ENCODE results near the gene CAT.

The CAT gene

GRCh38 chr11:34411791-34412190, 26.9 kb upstream of the CAT start:
- Histone ChIP-seq H3F3A (ENCODE audit: control insufficient read depth, insufficient read depth) (no peaks in the 10 kb centered on the region), H3K9me3 (ENCODE audit: control insufficient read depth, insufficient read depth, low read length) (peaks cover 7% of the 10 kb centered on the region; the same call in 1 of the 2 replicates), H3K4me3 (ENCODE audit: low read length) (no peak overlapping the region), H4K20me1 (ENCODE audit: control insufficient read depth, insufficient read depth, low read depth, low read length) (no peaks in the 10 kb centered on the region), H3K27me3 (ENCODE audit: control insufficient read depth, low read length) (peaks cover 2% of the 10 kb centered on the region; the same call in 1 of the 2 replicates), H3K27ac (ENCODE audit: low read depth, low read length) (no peak overlapping the region), H3K79me2 (ENCODE audit: control insufficient read depth, low read length) (no peaks in the 10 kb centered on the region), H3K9me2 (replicated peaks; ENCODE audit: control insufficient read depth, low read length) (no peaks in the 10 kb centered on the region), H3K36me3 (ENCODE audit: control insufficient read depth, low read length) (no peaks in the 10 kb centered on the region), H3K4me2 (ENCODE audit: low read length) (no peak overlapping the region), H3K4me1 (ENCODE audit: control insufficient read depth, low read length) (no peaks in the 10 kb centered on the region)
- TF ChIP-seq EZH2phosphoT487 (IDR thresholded peaks at IDR 0.05; ENCODE audit: borderline replicate concordance, low read length) (no peak), CTCF (IDR thresholded peaks at IDR 0.05; ENCODE audit: low read depth, low read length, poor library complexity, severe bottlenecking) (no peak)

- H3K27me3 ChIP-seq (ENCODE audit: control insufficient read depth, low read length) = peaks cover 6% of the 10 kb centered on the region
- H3K4me1 ChIP-seq (ENCODE audit: control insufficient read depth, low read length) = no peaks in the 10 kb centered on the region
- H4K20me1 ChIP-seq (ENCODE audit: control insufficient read depth, insufficient read depth, low read depth, low read length) = no peaks in the 10 kb centered on the region
- H3K9me3 ChIP-seq (ENCODE audit: control insufficient read depth, insufficient read depth, low read length) = peaks cover 7% of the 10 kb centered on the region; the same call in 1 of the 2 replicates
- no peaks in the 10 kb centered on the region for H3K79me2 ChIP-seq (ENCODE audit: control insufficient read depth, low read length)
- H3F3A ChIP-seq (ENCODE audit: control insufficient read depth, insufficient read depth) = no peaks in the 10 kb centered on the region
- no peak for TF ChIP-seq CTCF (IDR thresholded peaks at IDR 0.05; ENCODE audit: low read depth, low read length, poor library complexity, severe bottlenecking)
- no peak for TF ChIP-seq EZH2phosphoT487 (IDR thresholded peaks at IDR 0.05; ENCODE audit: borderline replicate concordance, low read length)
- H3K36me3 ChIP-seq (ENCODE audit: control insufficient read depth, low read length) = no peaks in the 10 kb centered on the region
- no peaks in the 10 kb centered on the region for H3K9me2 ChIP-seq (replicated peaks; ENCODE audit: control insufficient read depth, low read length)
- no peak overlapping the region for H3K4me3 ChIP-seq (ENCODE audit: low read length)
- H3K27ac ChIP-seq (ENCODE audit: low read depth, low read length) = no peak overlapping the region
- no peak overlapping the region for H3K4me2 ChIP-seq (ENCODE audit: low read length)
Observed at GRCh38 chr11:34413263-34413662, 25.5 kb upstream of the CAT start.

- no peaks in the 10 kb centered on the region for H3K79me2 ChIP-seq (ENCODE audit: control insufficient read depth, low read length)
- H3K4me3 ChIP-seq (ENCODE audit: low read length) = no peak overlapping the region
- H3K27ac ChIP-seq (ENCODE audit: low read depth, low read length) = no peak overlapping the region
- peaks cover 7% of the 10 kb centered on the region; the same call in 1 of the 2 replicates for H3K9me3 ChIP-seq (ENCODE audit: control insufficient read depth, insufficient read depth, low read length)
- H3K4me2 ChIP-seq (ENCODE audit: low read length) = no peak overlapping the region
- H3K27me3 ChIP-seq (ENCODE audit: control insufficient read depth, low read length) = peaks cover 11% of the 10 kb centered on the region
- TF ChIP-seq EZH2phosphoT487 (IDR thresholded peaks at IDR 0.05; ENCODE audit: borderline replicate concordance, low read length) = no peak
- TF ChIP-seq CTCF (IDR thresholded peaks at IDR 0.05; ENCODE audit: low read depth, low read length, poor library complexity, severe bottlenecking) = no peak
- H3K4me1 ChIP-seq (ENCODE audit: control insufficient read depth, low read length) = no peaks in the 10 kb centered on the region
- H3K36me3 ChIP-seq (ENCODE audit: control insufficient read depth, low read length) = no peaks in the 10 kb centered on the region
- no peaks in the 10 kb centered on the region for H3K9me2 ChIP-seq (replicated peaks; ENCODE audit: control insufficient read depth, low read length)
- no peaks in the 10 kb centered on the region for H3F3A ChIP-seq (ENCODE audit: control insufficient read depth, insufficient read depth)
- H4K20me1 ChIP-seq (ENCODE audit: control insufficient read depth, insufficient read depth, low read depth, low read length) = no peaks in the 10 kb centered on the region
Observed at GRCh38 chr11:34415538-34415937, 23.2 kb upstream of the CAT start.
